MCF 10A (cell line): Measurements from ENCODE around the gene PATL1. TPM values are rescaled to one million over a fixed set of nuclear protein-coding genes. Genes with fewer than 3 reads are reported as not detected.

Experiments used
- BruUV-seq: library from RNA; stranded (reverse); fragments of 400-500 nt; replicated peaks from 2 replicates; lab custom pipeline; 2021; lab: Mats Ljungman, UMichigan
- CTCF ChIA-PET: fragments of 300-600 bp; sonication (Branson Sonifier 250); formaldehyde crosslinking; extraction: SDS; loops from one replicate; lab custom pipeline; 2021; ENCODE audit warnings: antibody characterized with exemption, inconsistent platforms; lab: Yijun Ruan, JAX
- POLR2A ChIA-PET: fragments of 300-600, 350-650 bp; sonication (Branson Sonifier 250); formaldehyde crosslinking; extraction: SDS; loops from one replicate; lab custom pipeline; 2020; ENCODE audit warnings: antibody characterized with exemption, inconsistent platforms; lab: Yijun Ruan, JAX
- DNase-seq: peaks from one replicate; pipeline ENCODE4 v3.0.0-alpha.2; 2018; ENCODE audit not compliant: unreplicated experiment
- H3K27ac Mint-ChIP-seq: one replicate; pipeline ENCODE4 v1.8.0; 2022; ENCODE audit warnings: mild to moderate bottlenecking, low read depth, mixed read lengths; ENCODE audit not compliant: unreplicated experiment
- H3K27me3 Mint-ChIP-seq: one replicate; pipeline ENCODE4 v1.8.0; 2022; ENCODE audit warnings: mixed read lengths; ENCODE audit not compliant: insufficient read depth, unreplicated experiment
- H3K36me3 Mint-ChIP-seq: one replicate; pipeline ENCODE4 v1.8.0; 2022; ENCODE audit warnings: mild to moderate bottlenecking, moderate library complexity, mixed read lengths; ENCODE audit not compliant: insufficient read depth, unreplicated experiment
- H3K4me1 Mint-ChIP-seq: one replicate; pipeline ENCODE4 v1.8.0; 2022; ENCODE audit warnings: mixed read lengths; ENCODE audit not compliant: insufficient read depth, unreplicated experiment
- H3K4me3 Mint-ChIP-seq: one replicate; pipeline ENCODE4 v1.8.0; 2022; ENCODE audit warnings: mild to moderate bottlenecking, moderate library complexity, mixed read lengths; ENCODE audit not compliant: unreplicated experiment
- H3K9me3 Mint-ChIP-seq: one replicate; pipeline ENCODE4 v1.8.0; 2022; ENCODE audit warnings: mixed read lengths; ENCODE audit not compliant: unreplicated experiment
- intact Hi-C: fragments of 100-400 bp; cut with micrococcal nuclease; formaldehyde crosslinking; loops from 2 replicates; pipeline ENCODE4 v1.14.1; 2022
- total RNA-seq: library from RNA; stranded (reverse); gene quantifications from 2 replicates; pipeline ENCODE4 v1.2.3, GENCODE V29; 2022
- TF ChIP-seq, protein P1 (sequence below): fragments of 200-600 bp; IDR thresholded peaks from one replicate; pipeline ENCODE4 v1.8.0; 2022; ENCODE audit warnings: antibody characterized with exemption, mild to moderate bottlenecking; ENCODE audit not compliant: unreplicated experiment

PATL1 gene
- total RNA-seq, 1 experiment from 2014 or later, result 42.6 TPM

DNA sequence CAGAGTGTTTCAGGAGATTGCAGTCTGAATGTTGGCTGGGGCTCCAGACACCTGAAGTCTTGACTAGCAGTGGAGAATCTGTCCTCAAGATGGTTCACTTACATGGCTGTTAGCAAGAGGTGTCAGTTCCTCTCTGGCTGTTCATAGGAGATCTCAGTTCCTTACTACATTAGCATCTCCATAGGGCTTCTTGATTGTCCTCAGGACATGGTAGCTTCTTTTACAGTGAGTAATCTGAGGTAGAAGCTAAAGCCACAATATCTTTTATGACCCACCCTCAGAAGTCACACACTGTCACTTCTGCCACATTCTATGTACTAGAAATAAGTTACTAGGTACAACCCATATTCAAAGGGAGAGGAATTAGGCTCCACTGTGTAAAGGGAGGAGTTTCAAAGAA is 10.5 kb upstream of the PATL1 start:
- intact Hi-C loops, result no loop called here
- no peaks in the 10 kb centered on the region for H3K36me3 Mint-ChIP-seq
- no peak overlapping the region for H3K27ac Mint-ChIP-seq
- BruUV-seq, result no TSS peak
- no peak for DNase-seq
- no peaks in the 10 kb centered on the region for H3K4me1 Mint-ChIP-seq
- no peaks in the 10 kb centered on the region for H3K27me3 Mint-ChIP-seq
- POLR2A ChIA-PET, result no interaction called here
- CTCF ChIA-PET, result interaction anchor here (1.6 kb wide), 1 partner anchor 8 kb away, joined by 9 read pairs; no protein-coding TSS in a partner anchor
- no peak overlapping the region for H3K4me3 Mint-ChIP-seq
- peaks cover 4% of the 10 kb centered on the region for H3K9me3 Mint-ChIP-seq
- TF ChIP-seq, protein P1, sequence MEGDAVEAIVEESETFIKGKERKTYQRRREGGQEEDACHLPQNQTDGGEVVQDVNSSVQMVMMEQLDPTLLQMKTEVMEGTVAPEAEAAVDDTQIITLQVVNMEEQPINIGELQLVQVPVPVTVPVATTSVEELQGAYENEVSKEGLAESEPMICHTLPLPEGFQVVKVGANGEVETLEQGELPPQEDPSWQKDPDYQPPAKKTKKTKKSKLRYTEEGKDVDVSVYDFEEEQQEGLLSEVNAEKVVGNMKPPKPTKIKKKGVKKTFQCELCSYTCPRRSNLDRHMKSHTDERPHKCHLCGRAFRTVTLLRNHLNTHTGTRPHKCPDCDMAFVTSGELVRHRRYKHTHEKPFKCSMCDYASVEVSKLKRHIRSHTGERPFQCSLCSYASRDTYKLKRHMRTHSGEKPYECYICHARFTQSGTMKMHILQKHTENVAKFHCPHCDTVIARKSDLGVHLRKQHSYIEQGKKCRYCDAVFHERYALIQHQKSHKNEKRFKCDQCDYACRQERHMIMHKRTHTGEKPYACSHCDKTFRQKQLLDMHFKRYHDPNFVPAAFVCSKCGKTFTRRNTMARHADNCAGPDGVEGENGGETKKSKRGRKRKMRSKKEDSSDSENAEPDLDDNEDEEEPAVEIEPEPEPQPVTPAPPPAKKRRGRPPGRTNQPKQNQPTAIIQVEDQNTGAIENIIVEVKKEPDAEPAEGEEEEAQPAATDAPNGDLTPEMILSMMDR, result no peak

DNA sequence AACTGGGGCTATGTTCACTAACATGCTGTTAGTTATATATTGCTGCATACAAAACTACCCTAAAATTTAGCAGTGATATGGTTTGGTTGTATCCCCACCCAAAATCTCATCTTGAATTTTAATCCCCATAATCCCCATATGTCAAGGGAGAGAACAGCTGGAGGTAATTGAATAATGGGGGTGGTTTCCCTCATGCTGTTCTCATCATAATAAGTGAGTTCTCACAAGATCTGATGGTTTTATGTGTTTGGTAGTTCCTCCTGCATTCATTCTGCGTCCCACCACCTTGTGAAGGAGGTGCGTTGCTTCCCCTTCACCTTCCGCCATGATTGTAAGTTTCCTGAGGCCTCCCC is 10.0 kb upstream of the PATL1 start:
- H3K9me3 Mint-ChIP-seq, result no peaks in the 10 kb centered on the region
- BruUV-seq, result no TSS peak
- H3K4me3 Mint-ChIP-seq, result no peak overlapping the region
- intact Hi-C loops, result no loop called here
- TF ChIP-seq, protein P1, result no peak
- H3K36me3 Mint-ChIP-seq, result no peaks in the 10 kb centered on the region
- H3K27ac Mint-ChIP-seq, result no peak overlapping the region
- POLR2A ChIA-PET, result interaction anchor here (0.9 kb wide), 1 partner anchor 109 kb away, joined by 4 read pairs; no protein-coding TSS in a partner anchor
- no peaks in the 10 kb centered on the region for H3K4me1 Mint-ChIP-seq
- no peak for DNase-seq
- CTCF ChIA-PET, result no interaction called here
- no peaks in the 10 kb centered on the region for H3K27me3 Mint-ChIP-seq

DNA sequence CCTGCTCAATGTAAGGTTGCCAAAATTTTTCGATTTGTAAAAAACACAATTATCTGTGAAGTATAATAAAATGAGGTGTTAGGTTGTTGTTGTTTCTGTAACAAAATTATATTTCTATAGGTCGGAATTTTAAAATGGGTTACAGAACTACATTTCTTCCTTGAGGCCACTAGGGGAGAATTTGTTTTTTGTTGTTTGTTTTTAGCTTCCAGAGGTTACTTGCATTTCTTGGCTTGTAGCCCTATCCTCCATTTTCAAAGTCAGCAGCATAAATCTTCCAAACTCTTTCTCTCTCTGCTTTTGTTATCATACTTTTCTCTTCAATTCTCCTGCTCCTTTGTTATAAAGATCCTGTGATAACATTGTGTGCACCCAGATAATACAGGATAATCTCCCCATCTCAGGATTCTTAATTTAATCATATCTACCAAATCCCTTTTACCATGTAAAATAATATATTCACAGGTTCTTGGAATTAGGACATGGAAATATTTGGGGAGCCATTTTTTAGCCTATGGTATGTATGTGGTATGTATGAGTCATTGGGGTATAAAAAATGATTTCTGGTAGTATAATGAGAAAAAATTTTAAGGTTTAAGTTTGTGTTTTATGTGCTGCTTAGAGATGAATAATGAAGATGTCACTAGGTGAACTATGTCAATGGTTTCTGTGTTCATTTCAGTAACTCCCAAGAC is 9.4 kb upstream of the PATL1 start:
- intact Hi-C loops, result no loop called here
- H3K36me3 Mint-ChIP-seq, result no peaks in the 10 kb centered on the region
- TF ChIP-seq, protein P1, result no peak
- no peaks in the 10 kb centered on the region for H3K9me3 Mint-ChIP-seq
- ChIA-PET CTCF (interaction anchor here (0.6 to 1.2 kb wide), 5 partner anchors 9 to 585 kb away, joined by 3 to 5 read pairs (median 3); partner anchors contain the start of gene PATL1), POLR2A (interaction anchor here (0.9 to 1.6 kb wide), 2 partner anchors 9 to 108 kb away, joined by 4 to 11 read pairs; partner anchors contain the start of gene PATL1)
- H3K27ac Mint-ChIP-seq, result no peak overlapping the region
- no TSS peak for BruUV-seq
- no peak for DNase-seq
- H3K27me3 Mint-ChIP-seq, result no peaks in the 10 kb centered on the region
- no peaks in the 10 kb centered on the region for H3K4me1 Mint-ChIP-seq
- H3K4me3 Mint-ChIP-seq, result no peak overlapping the region

DNA sequence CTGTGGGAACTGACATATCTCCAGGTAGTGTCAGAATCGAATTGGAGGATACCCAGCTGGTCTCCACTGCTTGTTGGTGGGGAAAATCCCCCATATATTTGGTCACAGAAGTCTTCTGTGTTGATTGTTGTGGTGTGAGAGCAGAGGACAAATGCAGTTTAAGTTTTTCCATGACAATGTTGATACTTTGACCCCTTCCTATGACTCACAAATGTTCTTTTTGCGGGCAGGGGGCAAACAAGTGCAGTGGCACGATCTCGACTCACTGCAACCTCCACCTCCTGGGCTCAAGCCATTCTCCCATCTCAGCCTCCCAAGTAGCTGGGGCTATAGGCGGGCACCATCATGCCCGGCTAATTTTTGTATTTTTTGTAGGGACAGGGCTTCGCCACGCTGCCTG is 7.4 kb upstream of the PATL1 start:
- Mint-ChIP-seq H3K27ac (no peak overlapping the region), H3K4me1 (no peaks in the 10 kb centered on the region), H3K9me3 (no peaks in the 10 kb centered on the region), H3K4me3 (no peak overlapping the region), H3K27me3 (no peaks in the 10 kb centered on the region), H3K36me3 (no peaks in the 10 kb centered on the region)
- no TSS peak for BruUV-seq
- POLR2A ChIA-PET, result interaction anchor here (0.8 kb wide), 1 partner anchor 66 kb away, joined by 3 read pairs; no protein-coding TSS in a partner anchor
- TF ChIP-seq, protein P1, result no peak
- intact Hi-C loops, result no loop called here
- CTCF ChIA-PET, result interaction anchor here (0.6 to 1.4 kb wide), 5 partner anchors 12 to 184 kb away, joined by 4 to 7 read pairs (median 5); no protein-coding TSS in a partner anchor
- DNase-seq, result no peak
